Measurements from ENCODE around the gene RCAN2.

GRCh38 chr6:46289898-46290297 is 201.4 kb downstream of the RCAN2 start:
- TF ChIP-seq CTCF (IDR thresholded peaks at IDR 0.05; ENCODE audit: insufficient read depth, low read length): no peak
- TF ChIP-seq POLR2AphosphoS5 (IDR thresholded peaks at IDR 0.05; ENCODE audit: low read depth): no peak

All from HL-60 (cell line).